Measurements from ENCODE around the gene INHBB. TPM values are rescaled to one million over a fixed set of nuclear protein-coding genes. Genes with fewer than 3 reads are reported as not detected.

The INHBB gene
- total RNA-seq, 2 donors from 2014 or later: 3.6 to 7.9 TPM

- WGBS, 2 donors: 86 to 96% methylated on average over 4 to 5 of the region's 5 CpGs
- Histone ChIP-seq H3K36me3 (replicated peaks in 1 of 2; ENCODE audit: insufficient read depth in 1 of 2, low read depth in 2 of 2) (no peaks in the 10 kb centered on the region), H3K27me3 (no peaks in the 10 kb centered on the region), H3K4me1 (no peaks in the 10 kb centered on the region), H3K9me3 (no peaks in the 10 kb centered on the region), H3K4me3 (no peak overlapping the region), H3K27ac (no peak overlapping the region)
- DNase-seq (no peak), ATAC-seq (no peak)
- intact Hi-C loops (cut with DNase I): loop anchor here (10.0 kb wide), 1 partner anchor 171 kb away; no protein-coding TSS in a partner anchor
- TF ChIP-seq, protein P1, sequence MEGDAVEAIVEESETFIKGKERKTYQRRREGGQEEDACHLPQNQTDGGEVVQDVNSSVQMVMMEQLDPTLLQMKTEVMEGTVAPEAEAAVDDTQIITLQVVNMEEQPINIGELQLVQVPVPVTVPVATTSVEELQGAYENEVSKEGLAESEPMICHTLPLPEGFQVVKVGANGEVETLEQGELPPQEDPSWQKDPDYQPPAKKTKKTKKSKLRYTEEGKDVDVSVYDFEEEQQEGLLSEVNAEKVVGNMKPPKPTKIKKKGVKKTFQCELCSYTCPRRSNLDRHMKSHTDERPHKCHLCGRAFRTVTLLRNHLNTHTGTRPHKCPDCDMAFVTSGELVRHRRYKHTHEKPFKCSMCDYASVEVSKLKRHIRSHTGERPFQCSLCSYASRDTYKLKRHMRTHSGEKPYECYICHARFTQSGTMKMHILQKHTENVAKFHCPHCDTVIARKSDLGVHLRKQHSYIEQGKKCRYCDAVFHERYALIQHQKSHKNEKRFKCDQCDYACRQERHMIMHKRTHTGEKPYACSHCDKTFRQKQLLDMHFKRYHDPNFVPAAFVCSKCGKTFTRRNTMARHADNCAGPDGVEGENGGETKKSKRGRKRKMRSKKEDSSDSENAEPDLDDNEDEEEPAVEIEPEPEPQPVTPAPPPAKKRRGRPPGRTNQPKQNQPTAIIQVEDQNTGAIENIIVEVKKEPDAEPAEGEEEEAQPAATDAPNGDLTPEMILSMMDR (IDR thresholded peaks at IDR 0.05): no peak
- TF ChIP-seq POLR2A (IDR thresholded peaks at IDR 0.05): no peak
These were observed 7.6 kb downstream of the INHBB start for GRCh38 chr2:120353591-120353898.

- H3K27ac ChIP-seq: no peak overlapping the region
- DNase-seq (no peak), ATAC-seq (no peak)
- H3K4me1 ChIP-seq: no peaks in the 10 kb centered on the region
- H3K9me3 ChIP-seq: no peaks in the 10 kb centered on the region
- no peaks in the 10 kb centered on the region for H3K36me3 ChIP-seq (replicated peaks in 1 of 2; ENCODE audit: insufficient read depth in 1 of 2, low read depth in 2 of 2)
- intact Hi-C loops (cut with DNase I): loop anchor here (10.0 kb wide), 1 partner anchor 171 kb away; no protein-coding TSS in a partner anchor
- 96 to 100% methylated on average over 2 to 10 of the region's 10 CpGs for WGBS, 2 donors
- no peaks in the 10 kb centered on the region for H3K27me3 ChIP-seq
- no peak for TF ChIP-seq POLR2A (IDR thresholded peaks at IDR 0.05)
- TF ChIP-seq, protein P1 (IDR thresholded peaks at IDR 0.05): no peak
- no peak overlapping the region for H3K4me3 ChIP-seq
These were observed 8.0 kb downstream of the INHBB start for GRCh38 chr2:120353931-120354330.

DNA sequence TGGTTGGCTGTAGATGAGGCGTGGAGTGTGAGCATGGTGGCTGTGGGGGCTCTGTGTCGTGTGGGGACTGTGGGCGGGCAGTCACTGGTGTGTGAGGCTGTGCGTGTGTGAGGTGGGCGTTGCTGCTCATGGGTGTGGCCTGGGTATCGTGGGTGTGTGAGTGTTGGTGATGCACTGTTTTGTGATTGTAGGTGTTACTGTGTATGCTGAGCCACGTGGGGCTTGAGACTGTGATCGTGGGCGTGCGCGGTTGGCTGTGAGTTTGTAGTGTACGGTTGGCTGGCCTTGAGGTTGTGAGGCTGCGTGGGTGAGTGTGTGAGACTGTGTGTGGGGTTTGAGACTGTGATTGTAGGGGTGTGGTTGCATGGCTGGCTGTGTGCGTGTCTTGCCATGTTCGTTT is 8.5 kb downstream of the INHBB start:
- 74 to 84% methylated on average over 15 of the region's 15 CpGs for WGBS, 2 donors
- ATAC-seq: no peak

DNA sequence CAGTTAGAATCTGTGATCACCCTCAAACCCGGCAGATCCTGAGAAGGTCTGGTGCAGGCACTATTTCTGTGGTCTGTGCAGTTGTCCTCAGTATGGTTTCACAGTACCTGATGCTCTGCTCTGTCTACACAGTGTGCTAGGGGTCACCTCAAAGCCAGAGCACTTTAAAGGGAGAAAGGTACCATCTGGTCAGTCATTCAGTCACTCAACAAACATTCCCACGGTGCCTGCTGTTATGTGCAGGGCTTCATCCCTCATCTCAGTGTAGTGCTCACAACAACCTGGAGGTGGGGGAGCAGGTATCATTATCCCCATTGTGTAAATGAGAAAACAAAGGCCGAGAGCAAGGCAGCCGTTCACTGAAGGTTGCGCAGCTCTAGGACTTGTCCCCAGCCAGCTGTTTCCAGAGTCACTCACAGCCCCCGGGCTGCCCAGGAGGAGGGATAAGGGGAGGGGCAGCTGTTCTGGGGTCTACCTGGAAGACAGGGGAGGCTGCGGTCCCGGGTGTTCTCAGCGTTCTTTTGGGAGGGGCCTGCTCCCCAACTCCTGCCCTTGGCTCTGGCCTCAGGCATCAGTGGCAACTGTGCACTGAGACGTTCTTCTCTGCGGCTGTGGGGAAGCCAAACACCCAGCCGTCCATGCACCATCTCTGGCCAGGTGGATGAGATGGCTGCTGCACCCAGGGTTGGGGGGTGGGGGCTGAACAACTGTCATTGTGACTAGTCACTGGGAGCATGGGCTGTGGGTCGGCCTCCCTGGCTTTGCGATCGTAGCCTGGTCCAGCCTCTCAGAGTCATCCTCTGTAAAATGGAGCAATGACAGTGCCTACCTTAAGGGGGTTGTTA is 9.2 kb downstream of the INHBB start:
- H3K4me1 ChIP-seq: no peaks in the 10 kb centered on the region
- H3K27me3 ChIP-seq: no peaks in the 10 kb centered on the region
- no peak overlapping the region for H3K27ac ChIP-seq
- intact Hi-C loops (cut with DNase I): loop anchor here (10.0 kb wide), 1 partner anchor 170 kb away; no protein-coding TSS in a partner anchor
- H3K4me3 ChIP-seq: no peak overlapping the region
- H3K9me3 ChIP-seq: no peaks in the 10 kb centered on the region
- DNase-seq: no peak
- no peak for TF ChIP-seq POLR2A (IDR thresholded peaks at IDR 0.05)
- TF ChIP-seq, protein P1 (IDR thresholded peaks at IDR 0.05): no peak
- WGBS, 2 donors: 77 to 86% methylated on average over 12 to 15 of the region's 15 CpGs
- no peaks in the 10 kb centered on the region for H3K36me3 ChIP-seq (replicated peaks in 1 of 2; ENCODE audit: insufficient read depth in 1 of 2, low read depth in 2 of 2)
- no peak for ATAC-seq

More for the DNA sequence above, 8.5 kb downstream of the INHBB start:
- intact Hi-C loops (cut with DNase I): loop anchor here (10.0 kb wide), 1 partner anchor 170 kb away; no protein-coding TSS in a partner anchor
- TF ChIP-seq POLR2A (IDR thresholded peaks at IDR 0.05): no peak
- TF ChIP-seq, protein P1 (IDR thresholded peaks at IDR 0.05): no peak
- H3K4me1 ChIP-seq: no peaks in the 10 kb centered on the region
- no peak overlapping the region for H3K27ac ChIP-seq
- no peak overlapping the region for H3K4me3 ChIP-seq
- H3K36me3 ChIP-seq (replicated peaks in 1 of 2; ENCODE audit: insufficient read depth in 1 of 2, low read depth in 2 of 2): no peaks in the 10 kb centered on the region
- no peaks in the 10 kb centered on the region for H3K27me3 ChIP-seq
- H3K9me3 ChIP-seq: no peaks in the 10 kb centered on the region
- DNase-seq: no peak
